ENCODE data around the gene PTPRN2. TPM values are rescaled to one million over a fixed set of nuclear protein-coding genes. Genes with fewer than 3 reads are reported as not detected.

PTPRN2 gene
- total RNA-seq, 2 experiments from 2014 or later, result 0.70 TPM; not detected in 1

GRCh38 chr7:157816086-157816485, 771.5 kb downstream of the PTPRN2 start:
- TF ChIP-seq CTCF (conservative IDR thresholded peaks at IDR 0.05; ENCODE audit: low read length) (no peak), EZH2phosphoT487 (IDR thresholded peaks at IDR 0.05; ENCODE audit: borderline replicate concordance, low read depth, low read length) (no peak)
- H3K4me3 ChIP-seq (ENCODE audit: low read depth, low read length, poor library complexity, severe bottlenecking), result no peak overlapping the region
- ChIA-PET POLR2A (no interaction called here), CTCF (ENCODE audit: unreplicated experiment) (no interaction called here)
- no peak for DNase-seq (ENCODE audit: low spot score)
- intact Hi-C loops (cut with micrococcal nuclease; ENCODE audit: unreplicated experiment), result no loop called here
- H3K79me2 ChIP-seq (ENCODE audit: insufficient read depth, low read depth, low read length), result no peaks in the 10 kb centered on the region
- H3K9me3 ChIP-seq (ENCODE audit: low read length), result no peaks in the 10 kb centered on the region
- no peaks in the 10 kb centered on the region for H3K36me3 ChIP-seq (ENCODE audit: insufficient read depth, low read length)
- BruUV-seq (replicated peaks), result no TSS peak
- no peak overlapping the region for H3K27ac ChIP-seq (ENCODE audit: low read depth, low read length, poor library complexity, severe bottlenecking)
- H3K4me2 ChIP-seq (ENCODE audit: low read length), result no peak overlapping the region
- H3K4me1 ChIP-seq (ENCODE audit: insufficient read depth, low read length, poor library complexity, severe bottlenecking), result no peaks in the 10 kb centered on the region
- H3K9me2 ChIP-seq (ENCODE audit: insufficient read depth, low read length), result no peaks in the 10 kb centered on the region
- no peaks in the 10 kb centered on the region for H4K20me1 ChIP-seq (ENCODE audit: insufficient read depth, low read length)
- H2AFZ ChIP-seq (ENCODE audit: low read length), result no peak overlapping the region

GRCh38 chr7:157815706-157816022, 772.0 kb downstream of the PTPRN2 start:
- Histone ChIP-seq H4K20me1 (ENCODE audit: insufficient read depth, low read length) (no peaks in the 10 kb centered on the region), H3K4me2 (ENCODE audit: low read length) (no peak overlapping the region), H3K4me3 (ENCODE audit: low read depth, low read length, poor library complexity, severe bottlenecking) (no peak overlapping the region), H3K36me3 (ENCODE audit: insufficient read depth, low read length) (no peaks in the 10 kb centered on the region), H3K9me3 (ENCODE audit: low read length) (no peaks in the 10 kb centered on the region), H2AFZ (ENCODE audit: low read length) (no peak overlapping the region), H3K79me2 (ENCODE audit: insufficient read depth, low read depth, low read length) (no peaks in the 10 kb centered on the region), H3K4me1 (ENCODE audit: insufficient read depth, low read length, poor library complexity, severe bottlenecking) (no peaks in the 10 kb centered on the region), H3K9me2 (ENCODE audit: insufficient read depth, low read length) (no peaks in the 10 kb centered on the region), H3K27ac (ENCODE audit: low read depth, low read length, poor library complexity, severe bottlenecking) (no peak overlapping the region)
- POLR2A ChIA-PET, result no interaction called here
- TF ChIP-seq EZH2phosphoT487 (IDR thresholded peaks at IDR 0.05; ENCODE audit: borderline replicate concordance, low read depth, low read length), result no peak
- no peak for TF ChIP-seq CTCF (conservative IDR thresholded peaks at IDR 0.05; ENCODE audit: low read length)
- DNase-seq (ENCODE audit: low spot score), result no peak
- CTCF ChIA-PET (ENCODE audit: unreplicated experiment), result no interaction called here
- no TSS peak for BruUV-seq (replicated peaks)
- intact Hi-C loops (cut with micrococcal nuclease; ENCODE audit: unreplicated experiment), result no loop called here

DNA sequence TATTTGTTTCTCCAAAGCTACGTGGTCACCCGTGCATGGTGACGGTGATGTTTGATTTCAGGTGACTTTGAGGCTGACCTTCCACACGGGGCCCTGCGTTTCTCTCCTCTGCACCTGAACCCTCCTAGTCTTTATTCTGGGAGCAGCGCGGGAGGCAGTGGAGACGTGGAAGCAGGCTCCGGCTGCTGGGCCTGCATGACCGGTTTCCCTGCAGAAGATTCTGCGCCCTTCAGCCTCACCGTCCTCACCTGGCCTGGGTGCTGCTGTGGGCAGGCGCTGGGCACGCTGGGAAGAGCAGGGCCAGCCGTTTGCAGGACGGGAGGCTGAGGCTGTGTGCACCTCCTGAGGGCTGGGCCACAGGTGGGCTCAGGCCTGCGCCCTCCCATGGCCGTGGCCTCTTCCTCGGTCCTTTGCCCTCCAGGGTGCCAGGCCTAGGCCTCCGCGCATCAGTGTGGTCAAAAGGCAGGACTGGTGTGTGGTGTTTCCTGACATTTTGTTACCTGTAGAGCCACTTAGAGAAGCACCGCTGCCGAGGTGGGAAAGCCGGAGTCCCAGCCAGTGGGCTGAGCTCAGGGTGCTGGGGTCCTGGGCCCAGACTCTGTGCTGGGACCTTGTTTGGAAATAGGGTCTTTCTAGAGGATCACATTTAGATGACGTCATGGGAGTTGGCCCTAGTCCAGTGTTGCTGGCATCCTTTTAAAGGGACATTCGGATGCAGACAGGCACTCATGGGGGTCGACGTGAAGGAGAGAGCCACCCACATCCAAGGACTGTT, 772.5 kb downstream of the PTPRN2 start:
- Histone ChIP-seq H3K4me3 (ENCODE audit: low read depth, low read length, poor library complexity, severe bottlenecking) (no peak overlapping the region), H2AFZ (ENCODE audit: low read length) (no peak overlapping the region), H3K36me3 (ENCODE audit: insufficient read depth, low read length) (no peaks in the 10 kb centered on the region), H3K27ac (ENCODE audit: low read depth, low read length, poor library complexity, severe bottlenecking) (no peak overlapping the region), H3K9me2 (ENCODE audit: insufficient read depth, low read length) (no peaks in the 10 kb centered on the region), H3K4me2 (ENCODE audit: low read length) (no peak overlapping the region), H3K9me3 (ENCODE audit: low read length) (no peaks in the 10 kb centered on the region), H4K20me1 (ENCODE audit: insufficient read depth, low read length) (no peaks in the 10 kb centered on the region), H3K4me1 (ENCODE audit: insufficient read depth, low read length, poor library complexity, severe bottlenecking) (no peaks in the 10 kb centered on the region), H3K79me2 (ENCODE audit: insufficient read depth, low read depth, low read length) (no peaks in the 10 kb centered on the region)
- intact Hi-C loops (cut with micrococcal nuclease; ENCODE audit: unreplicated experiment), result no loop called here
- ChIA-PET POLR2A (no interaction called here), CTCF (ENCODE audit: unreplicated experiment) (no interaction called here)
- no TSS peak for BruUV-seq (replicated peaks)
- DNase-seq (ENCODE audit: low spot score), result no peak
- TF ChIP-seq CTCF (conservative IDR thresholded peaks at IDR 0.05; ENCODE audit: low read length), result no peak
- TF ChIP-seq EZH2phosphoT487 (IDR thresholded peaks at IDR 0.05; ENCODE audit: borderline replicate concordance, low read depth, low read length), result no peak

Data from OCI-LY7 (cell line).